ENCODE results near the gene CANT1. TPM values are rescaled to one million over a fixed set of nuclear protein-coding genes. Genes with fewer than 3 reads are reported as not detected.

CANT1 gene
- total RNA-seq, 1 experiment from 2014 or later, result 33.0 TPM

DNA sequence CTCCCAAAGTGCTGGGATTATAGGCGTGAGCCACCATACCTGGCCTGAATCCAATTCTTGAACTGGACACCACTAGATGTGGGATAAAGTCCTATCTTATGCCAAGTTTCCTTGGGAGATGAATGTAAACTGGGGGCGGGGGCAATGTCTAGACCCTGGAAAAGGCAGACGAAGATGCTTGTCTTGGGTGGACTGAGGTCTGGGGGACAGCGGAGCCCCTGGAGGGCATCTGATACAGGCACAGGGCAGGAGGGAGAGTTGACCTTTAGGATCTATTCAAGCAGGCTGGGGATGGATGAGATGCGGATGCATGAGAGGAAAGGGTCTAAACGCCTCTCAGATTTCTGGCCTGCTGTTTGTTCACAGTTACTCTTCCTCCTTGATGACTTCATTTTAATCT, 26.1 kb upstream of the CANT1 start:
- Mint-ChIP-seq H3K9me3 (no peaks in the 10 kb centered on the region), H3K36me3 (ENCODE audit: insufficient read depth in 1 of 3, low read depth in 3 of 3) (no peaks in the 10 kb centered on the region), H3K27me3 (ENCODE audit: low read depth) (peaks cover 78% of the 10 kb centered on the region), H3K27ac (no peak overlapping the region), H3K4me3 (no peak overlapping the region), H3K4me1 (peaks cover 3 to 8% of the 10 kb centered on the region in 2 experiments; a peak in 2 of 4 replicates)
- no CpG with 5 or more reads among the region's 6 CpGs for WGBS (ENCODE audit: extremely low coverage, insufficient read length, low lambda C conversion rate)
- Histone ChIP-seq H2BK20ac (ENCODE audit: low read depth, low read length, poor library complexity, severe bottlenecking) (no peak overlapping the region), H3K23ac (ENCODE audit: insufficient read length, low read depth, low read length) (no peak overlapping the region), H3K23me2 (ENCODE audit: insufficient read length, low read depth, low read length, poor library complexity, severe bottlenecking) (peaks cover 3% of the 10 kb centered on the region), H2BK5ac (ENCODE audit: insufficient read length, low read length) (no peak overlapping the region), H3K4me2 (ENCODE audit: insufficient read depth, insufficient read length, low read length) (no peak overlapping the region), H4K5ac (ENCODE audit: insufficient read length, low read depth, low read length) (no peak overlapping the region), H3K27me3 (ENCODE audit: insufficient read depth, low read length) (no peaks in the 10 kb centered on the region), H3K79me2 (ENCODE audit: insufficient read depth, low read length) (no peaks in the 10 kb centered on the region), H2AFZ (ENCODE audit: low read length) (no peak overlapping the region), H2AK5ac (ENCODE audit: insufficient read length, low read length) (no peak overlapping the region), H2BK12ac (ENCODE audit: insufficient read length, low read depth, low read length) (no peak overlapping the region), H3K9me3 (ENCODE audit: control insufficient read depth, low read depth, low read length) (no peaks in the 10 kb centered on the region), H4K91ac (ENCODE audit: insufficient read length, low read depth, low read length) (no peak overlapping the region), H3K79me1 (ENCODE audit: insufficient read depth, low read depth, low read length, poor library complexity, severe bottlenecking) (no peaks in the 10 kb centered on the region), H2BK120ac (ENCODE audit: low read depth, low read length, poor library complexity, severe bottlenecking) (no peak overlapping the region), H3K56ac (ENCODE audit: insufficient read length, low read depth, low read length) (no peak overlapping the region), H3K14ac (ENCODE audit: insufficient read depth, low read length) (no peak overlapping the region), H2BK15ac (ENCODE audit: low read depth, low read length) (no peak overlapping the region), H3K4ac (ENCODE audit: low read depth, low read length) (no peak overlapping the region), H3K9ac (ENCODE audit: extremely low read depth, insufficient read length, low read length) (no peak overlapping the region), H3K18ac (ENCODE audit: insufficient read length, low read depth, low read length) (no peak overlapping the region), H3T11ph (ENCODE audit: low read length) (no peak overlapping the region), H4K20me1 (ENCODE audit: control insufficient read depth, insufficient read depth, insufficient read length) (no peaks in the 10 kb centered on the region), H3K4me1 (ENCODE audit: insufficient read depth, low read length) (no peaks in the 10 kb centered on the region), H3K27ac (ENCODE audit: insufficient read length, low read depth, low read length) (no peak overlapping the region), H4K8ac (replicated peaks; ENCODE audit: insufficient read length, low read depth, low read length) (no peak overlapping the region)
- TF ChIP-seq, protein P1, sequence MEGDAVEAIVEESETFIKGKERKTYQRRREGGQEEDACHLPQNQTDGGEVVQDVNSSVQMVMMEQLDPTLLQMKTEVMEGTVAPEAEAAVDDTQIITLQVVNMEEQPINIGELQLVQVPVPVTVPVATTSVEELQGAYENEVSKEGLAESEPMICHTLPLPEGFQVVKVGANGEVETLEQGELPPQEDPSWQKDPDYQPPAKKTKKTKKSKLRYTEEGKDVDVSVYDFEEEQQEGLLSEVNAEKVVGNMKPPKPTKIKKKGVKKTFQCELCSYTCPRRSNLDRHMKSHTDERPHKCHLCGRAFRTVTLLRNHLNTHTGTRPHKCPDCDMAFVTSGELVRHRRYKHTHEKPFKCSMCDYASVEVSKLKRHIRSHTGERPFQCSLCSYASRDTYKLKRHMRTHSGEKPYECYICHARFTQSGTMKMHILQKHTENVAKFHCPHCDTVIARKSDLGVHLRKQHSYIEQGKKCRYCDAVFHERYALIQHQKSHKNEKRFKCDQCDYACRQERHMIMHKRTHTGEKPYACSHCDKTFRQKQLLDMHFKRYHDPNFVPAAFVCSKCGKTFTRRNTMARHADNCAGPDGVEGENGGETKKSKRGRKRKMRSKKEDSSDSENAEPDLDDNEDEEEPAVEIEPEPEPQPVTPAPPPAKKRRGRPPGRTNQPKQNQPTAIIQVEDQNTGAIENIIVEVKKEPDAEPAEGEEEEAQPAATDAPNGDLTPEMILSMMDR (conservative IDR thresholded peaks at IDR 0.05), result no peak
- DNase-seq, result no peak
